Activated CD4-positive, CD25-positive, alpha-beta regulatory T cell treated with anti-CD3 and anti-CD28 coated beads, Interleukin-2, amount 50 U/mL, for 72 hours (primary cell): ENCODE measurements around the gene PRR11.
"Not testable (repeated sequence)": the region's sequence is repeated elsewhere in the genome, so short reads cannot be mapped to it uniquely, and the experiment has no call there.

Source experiments
- DNase-seq: peaks from one replicate; pipeline ENCODE4 v3.0.0; 2021

Gene PRR11

GRCh38 chr17:59220328-59221158, 65.0 kb downstream of the PRR11 start, which contains the start of gene GDPD1:
Gene GDPD1, plus strand, starts transcription at chr17:59220511. Its CDS starts 99 bp downstream, at chr17:59220610.
- peak; percentile 98 for DNase-seq

GRCh38 chr17:59221159-59221847, 65.8 kb downstream of the PRR11 start:
- DNase-seq, result no peak

GRCh38 chr17:59223813-59224212, 68.3 kb downstream of the PRR11 start:
- no peak for DNase-seq

- not testable (repeated sequence) for DNase-seq
Observed at GRCh38 chr17:59228588-59228987, 73.0 kb downstream of the PRR11 start.

- no peak for DNase-seq
Observed at GRCh38 chr17:59230764-59231163, 75.2 kb downstream of the PRR11 start.

GRCh38 chr17:59234631-59235030, 79.1 kb downstream of the PRR11 start:
- no peak for DNase-seq

- DNase-seq, result no peak
Observed at GRCh38 chr17:59238906-59239305, 83.4 kb downstream of the PRR11 start.

GRCh38 chr17:59244081-59244480, 88.5 kb downstream of the PRR11 start:
- DNase-seq, result no peak
